Cardiac muscle cell (in vitro differentiated cells and primary cell): ENCODE data around the gene B9D1. TPM values are rescaled to one million over a fixed set of nuclear protein-coding genes. Genes with fewer than 3 reads are reported as not detected.

Experiments
- DNase-seq, 2 donors: peaks; one replicate each; pipeline versions ENCODE4 v3.0.0 to v3.0.0-alpha.2; 2010 to 2017; ENCODE audit warnings: low read depth in 1 of 2, low spot score in 1 of 2
- H3K27ac ChIP-seq: fragments of 200-600 bp; sonication (generic); 2 replicates; pipeline ENCODE4 v1.5.1; 2016
- H3K27me3 ChIP-seq: fragments of 200-600 bp; sonication (generic); 2 replicates; pipeline ENCODE4 v1.6.0; 2016; ENCODE audit warnings: control low read depth
- H3K36me3 ChIP-seq: fragments of 200-600 bp; sonication (generic); 2 replicates; pipeline ENCODE4 v1.5.1; 2016; ENCODE audit warnings: control low read depth
- H3K4me1 ChIP-seq: fragments of 200-600 bp; sonication (generic); 2 replicates; pipeline ENCODE4 v1.8.1; 2017; ENCODE audit warnings: low read depth, mild to moderate bottlenecking, mixed run types
- H3K4me3 ChIP-seq: fragments of 200-600 bp; sonication (generic); 2 replicates; pipeline ENCODE4 v1.5.1; 2016; ENCODE audit warnings: mild to moderate bottlenecking
- H3K9me3 ChIP-seq: fragments of 200-600 bp; sonication (generic); 2 replicates; pipeline ENCODE4 v1.5.1; 2017; ENCODE audit warnings: low read depth, mild to moderate bottlenecking, control low read depth
- CTCF ChIP-seq: IDR thresholded peaks from 2 replicates; pipeline ENCODE4 v1.5.1; 2012; ENCODE audit warnings: low read depth, mild to moderate bottlenecking, low read length
- polyA plus RNA-seq: library from polyadenylated mRNA; unstranded; fragments of >200 nt; fragmentation: Nextera tagmentation; extraction: Ambion mirVana; gene quantifications from 2 replicates; pipeline ENCODE4 v1.2.1, GENCODE V29; 2016
- total RNA-seq: library from RNA; depleted of rRNA; stranded (reverse); fragments of >200 nt; gene quantifications from 2 replicates; pipeline ENCODE4 v1.2.3, GENCODE V29; 2016

Gene B9D1
- total and polyA plus RNA-seq, 2 experiments from 2014 or later, result 54.5 to 65.7 TPM

- peak; percentile 20 for TF ChIP-seq CTCF
- Histone ChIP-seq H3K36me3 (no peaks in the 10 kb centered on the region), H3K27me3 (no peaks in the 10 kb centered on the region), H3K27ac (peak overlapping the region; percentile 67), H3K9me3 (no peaks in the 10 kb centered on the region), H3K4me3 (no peak overlapping the region), H3K4me1 (peaks cover 11% of the 10 kb centered on the region)
- DNase-seq, result peak in 1 of 2 donors; percentile 73
Measured at GRCh38 chr17:19321481-19322128, 40.9 kb downstream of the B9D1 start.

GRCh38 chr17:19320876-19321275, 41.6 kb downstream of the B9D1 start:
- H3K27me3 ChIP-seq, result no peaks in the 10 kb centered on the region
- H3K36me3 ChIP-seq, result peaks cover 2% of the 10 kb centered on the region
- H3K4me3 ChIP-seq, result no peak overlapping the region
- H3K27ac ChIP-seq, result no peak overlapping the region
- H3K4me1 ChIP-seq, result peaks cover 11% of the 10 kb centered on the region
- TF ChIP-seq CTCF, result no peak
- H3K9me3 ChIP-seq, result no peaks in the 10 kb centered on the region
- DNase-seq, result no peak

GRCh38 chr17:19319771-19320505, 42.6 kb downstream of the B9D1 start:
- DNase-seq, result no peak
- H3K36me3 ChIP-seq, result peaks cover 3% of the 10 kb centered on the region
- no peak for TF ChIP-seq CTCF
- H3K27ac ChIP-seq, result no peak overlapping the region
- H3K4me3 ChIP-seq, result no peak overlapping the region
- no peaks in the 10 kb centered on the region for H3K9me3 ChIP-seq
- H3K4me1 ChIP-seq, result peaks cover 11% of the 10 kb centered on the region
- H3K27me3 ChIP-seq, result no peaks in the 10 kb centered on the region

- H3K4me1 ChIP-seq, result peaks cover 11% of the 10 kb centered on the region
- no peak for TF ChIP-seq CTCF
- DNase-seq, result no peak
Measured at GRCh38 chr17:19318611-19319010, 43.9 kb downstream of the B9D1 start.

GRCh38 chr17:19317359-19318095, 45.0 kb downstream of the B9D1 start:
- peak; percentile 30 for TF ChIP-seq CTCF
- Histone ChIP-seq H3K4me3 (no peak overlapping the region), H3K27me3 (no peaks in the 10 kb centered on the region), H3K4me1 (peaks cover 11% of the 10 kb centered on the region), H3K36me3 (peaks cover 3% of the 10 kb centered on the region), H3K27ac (peak overlapping the region; percentile 3), H3K9me3 (no peaks in the 10 kb centered on the region)
- DNase-seq, result peak; percentile 72 to 88

More at GRCh38 chr17:19318611-19319010, 43.9 kb downstream of the B9D1 start:
- Histone ChIP-seq H3K36me3 (peaks cover 3% of the 10 kb centered on the region), H3K27me3 (no peaks in the 10 kb centered on the region), H3K27ac (no peak overlapping the region), H3K4me3 (no peak overlapping the region), H3K9me3 (no peaks in the 10 kb centered on the region)
